ENCODE measurements around the gene NPLOC4.

DNA sequence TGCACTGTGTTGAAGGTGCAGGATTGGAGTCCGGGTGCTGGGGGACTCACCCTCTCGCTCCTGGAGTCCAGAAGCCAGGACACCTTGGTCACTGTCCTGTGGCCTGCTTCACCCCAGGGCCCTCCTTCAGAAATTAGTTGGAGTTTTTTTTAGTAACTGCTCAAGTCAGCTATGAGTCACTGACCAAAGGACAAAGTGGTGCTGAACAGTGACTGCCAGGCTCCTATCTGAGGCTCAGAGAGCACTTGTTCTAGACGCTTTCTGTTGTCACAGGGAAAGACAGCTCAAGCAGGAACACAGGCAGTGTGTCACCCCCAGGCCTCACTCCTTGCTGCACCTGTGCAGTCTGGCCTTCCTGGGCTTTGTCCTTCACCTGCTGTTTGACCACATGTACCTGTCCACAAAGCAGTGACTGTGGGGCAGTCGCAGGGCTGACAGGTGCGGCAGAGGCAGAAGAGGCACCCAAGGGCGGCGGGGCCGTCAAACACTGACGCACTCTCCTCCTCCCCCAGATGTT, 80.7 kb downstream of the NPLOC4 start:
- TF ChIP-seq, protein P1, sequence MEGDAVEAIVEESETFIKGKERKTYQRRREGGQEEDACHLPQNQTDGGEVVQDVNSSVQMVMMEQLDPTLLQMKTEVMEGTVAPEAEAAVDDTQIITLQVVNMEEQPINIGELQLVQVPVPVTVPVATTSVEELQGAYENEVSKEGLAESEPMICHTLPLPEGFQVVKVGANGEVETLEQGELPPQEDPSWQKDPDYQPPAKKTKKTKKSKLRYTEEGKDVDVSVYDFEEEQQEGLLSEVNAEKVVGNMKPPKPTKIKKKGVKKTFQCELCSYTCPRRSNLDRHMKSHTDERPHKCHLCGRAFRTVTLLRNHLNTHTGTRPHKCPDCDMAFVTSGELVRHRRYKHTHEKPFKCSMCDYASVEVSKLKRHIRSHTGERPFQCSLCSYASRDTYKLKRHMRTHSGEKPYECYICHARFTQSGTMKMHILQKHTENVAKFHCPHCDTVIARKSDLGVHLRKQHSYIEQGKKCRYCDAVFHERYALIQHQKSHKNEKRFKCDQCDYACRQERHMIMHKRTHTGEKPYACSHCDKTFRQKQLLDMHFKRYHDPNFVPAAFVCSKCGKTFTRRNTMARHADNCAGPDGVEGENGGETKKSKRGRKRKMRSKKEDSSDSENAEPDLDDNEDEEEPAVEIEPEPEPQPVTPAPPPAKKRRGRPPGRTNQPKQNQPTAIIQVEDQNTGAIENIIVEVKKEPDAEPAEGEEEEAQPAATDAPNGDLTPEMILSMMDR (IDR thresholded peaks at IDR 0.05): no peak
- no peak for TF ChIP-seq POLR2AphosphoS5 (IDR thresholded peaks at IDR 0.05)

Data from stomach (tissue), 4 donors.